ENCODE measurements around the gene MPRIP. TPM values are rescaled to one million over a fixed set of nuclear protein-coding genes. Genes with fewer than 3 reads are reported as not detected.

MPRIP gene
- total and polyA plus RNA-seq, 2 of the 13 experiments (the other 11 are each of a cell fraction or from before 2014, with no cell fraction given): 50.2 to 52.4 TPM

DNA sequence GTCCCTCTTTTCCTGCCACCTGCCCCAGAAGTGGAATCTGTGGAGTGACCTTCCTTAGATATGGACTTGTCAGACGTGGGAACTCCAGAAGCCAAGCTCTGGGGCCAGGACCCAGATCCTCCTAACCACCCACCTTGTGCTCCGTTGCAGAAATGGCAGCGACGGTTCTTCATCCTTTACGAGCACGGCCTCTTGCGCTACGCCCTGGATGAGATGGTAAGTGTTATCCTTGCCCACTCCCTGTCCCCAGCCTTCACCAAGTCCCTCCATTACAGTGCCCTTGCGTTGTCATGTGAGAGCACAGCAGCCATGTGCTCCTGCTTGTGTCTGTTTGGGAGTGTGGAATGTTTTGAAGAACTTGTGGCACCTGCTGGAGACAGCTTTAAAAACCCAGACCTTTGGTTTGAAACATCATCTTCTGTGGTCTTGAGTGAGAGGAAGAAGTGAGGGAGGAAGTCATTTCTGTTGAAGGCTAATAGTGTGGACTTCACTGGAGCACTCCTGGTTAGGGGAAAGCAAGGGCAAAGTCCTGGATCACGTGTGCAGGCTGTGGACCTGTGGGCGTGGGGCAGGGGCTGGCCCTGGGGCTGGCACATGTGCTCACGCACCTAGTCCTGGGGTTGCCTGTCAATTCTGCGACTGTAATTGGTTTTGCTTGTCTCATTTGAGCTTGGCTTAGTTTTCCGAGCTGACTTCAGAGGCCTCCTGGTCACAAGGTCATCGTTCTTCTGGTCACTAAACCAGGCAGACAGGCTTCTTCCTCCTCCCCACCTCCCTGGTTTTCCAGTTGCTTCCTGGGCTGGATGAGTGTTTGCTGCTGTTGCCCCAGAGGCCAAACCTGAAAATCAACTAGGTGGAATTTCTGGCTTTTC, 35.8 kb downstream of the MPRIP start (continued):
- TF ChIP-seq, protein P1, sequence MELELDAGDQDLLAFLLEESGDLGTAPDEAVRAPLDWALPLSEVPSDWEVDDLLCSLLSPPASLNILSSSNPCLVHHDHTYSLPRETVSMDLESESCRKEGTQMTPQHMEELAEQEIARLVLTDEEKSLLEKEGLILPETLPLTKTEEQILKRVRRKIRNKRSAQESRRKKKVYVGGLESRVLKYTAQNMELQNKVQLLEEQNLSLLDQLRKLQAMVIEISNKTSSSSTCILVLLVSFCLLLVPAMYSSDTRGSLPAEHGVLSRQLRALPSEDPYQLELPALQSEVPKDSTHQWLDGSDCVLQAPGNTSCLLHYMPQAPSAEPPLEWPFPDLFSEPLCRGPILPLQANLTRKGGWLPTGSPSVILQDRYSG (CRISPR knock-in tag; IDR thresholded peaks at IDR 0.05): no peak
- 0 out of 2 replicates have a peak, but pooled peaks have one; percentile 45 for TF ChIP-seq ZIK1 (CRISPR knock-in tag; IDR thresholded peaks at IDR 0.05; ENCODE audit: borderline replicate concordance, low read depth)
- TF ChIP-seq SMC3 (IDR thresholded peaks at IDR 0.05; ENCODE audit: low read length): no peak
- no peak for TF ChIP-seq MTF2 (CRISPR knock-in tag; IDR thresholded peaks at IDR 0.05; ENCODE audit: borderline replicate concordance)
- TF ChIP-seq ZNF333 (CRISPR knock-in tag; IDR thresholded peaks at IDR 0.05; ENCODE audit: borderline replicate concordance): 0 out of 2 replicates have a peak, but pooled peaks have one; percentile 18
- 0 out of 2 replicates have a peak, but pooled peaks have one; percentile 25 for TF ChIP-seq NAIF1 (CRISPR knock-in tag; IDR thresholded peaks at IDR 0.05; ENCODE audit: borderline replicate concordance)
- TF ChIP-seq SOX13 (IDR thresholded peaks at IDR 0.05): no peak
- peak in 1 of 2 experiments; percentile 47; a peak in 2 of 4 replicates for TF ChIP-seq SOX13 (CRISPR knock-in tag; conservative IDR thresholded peaks at IDR 0.05 in 1 of 2, IDR thresholded peaks at IDR 0.05 in 1 of 2)
- TF ChIP-seq ZNF292 (CRISPR knock-in tag; IDR thresholded peaks at IDR 0.05; ENCODE audit: borderline replicate concordance, low read depth): peak; percentile 82; the same call in 1 of the 2 replicates
- TF ChIP-seq, protein P2, sequence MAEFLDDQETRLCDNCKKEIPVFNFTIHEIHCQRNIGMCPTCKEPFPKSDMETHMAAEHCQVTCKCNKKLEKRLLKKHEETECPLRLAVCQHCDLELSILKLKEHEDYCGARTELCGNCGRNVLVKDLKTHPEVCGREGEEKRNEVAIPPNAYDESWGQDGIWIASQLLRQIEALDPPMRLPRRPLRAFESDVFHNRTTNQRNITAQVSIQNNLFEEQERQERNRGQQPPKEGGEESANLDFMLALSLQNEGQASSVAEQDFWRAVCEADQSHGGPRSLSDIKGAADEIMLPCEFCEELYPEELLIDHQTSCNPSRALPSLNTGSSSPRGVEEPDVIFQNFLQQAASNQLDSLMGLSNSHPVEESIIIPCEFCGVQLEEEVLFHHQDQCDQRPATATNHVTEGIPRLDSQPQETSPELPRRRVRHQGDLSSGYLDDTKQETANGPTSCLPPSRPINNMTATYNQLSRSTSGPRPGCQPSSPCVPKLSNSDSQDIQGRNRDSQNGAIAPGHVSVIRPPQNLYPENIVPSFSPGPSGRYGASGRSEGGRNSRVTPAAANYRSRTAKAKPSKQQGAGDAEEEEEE (CRISPR knock-in tag; IDR thresholded peaks at IDR 0.05; ENCODE audit: borderline replicate concordance): 0 out of 2 replicates have a peak, but pooled peaks have one; percentile 20
- peak; percentile 77 for TF ChIP-seq HDAC1 (CRISPR knock-in tag; IDR thresholded peaks at IDR 0.05)
- TF ChIP-seq REPIN1 (CRISPR knock-in tag; IDR thresholded peaks at IDR 0.05; ENCODE audit: borderline replicate concordance, low read depth): peak; percentile 64; the same call in 1 of the 2 replicates
- TF ChIP-seq, protein P3, sequence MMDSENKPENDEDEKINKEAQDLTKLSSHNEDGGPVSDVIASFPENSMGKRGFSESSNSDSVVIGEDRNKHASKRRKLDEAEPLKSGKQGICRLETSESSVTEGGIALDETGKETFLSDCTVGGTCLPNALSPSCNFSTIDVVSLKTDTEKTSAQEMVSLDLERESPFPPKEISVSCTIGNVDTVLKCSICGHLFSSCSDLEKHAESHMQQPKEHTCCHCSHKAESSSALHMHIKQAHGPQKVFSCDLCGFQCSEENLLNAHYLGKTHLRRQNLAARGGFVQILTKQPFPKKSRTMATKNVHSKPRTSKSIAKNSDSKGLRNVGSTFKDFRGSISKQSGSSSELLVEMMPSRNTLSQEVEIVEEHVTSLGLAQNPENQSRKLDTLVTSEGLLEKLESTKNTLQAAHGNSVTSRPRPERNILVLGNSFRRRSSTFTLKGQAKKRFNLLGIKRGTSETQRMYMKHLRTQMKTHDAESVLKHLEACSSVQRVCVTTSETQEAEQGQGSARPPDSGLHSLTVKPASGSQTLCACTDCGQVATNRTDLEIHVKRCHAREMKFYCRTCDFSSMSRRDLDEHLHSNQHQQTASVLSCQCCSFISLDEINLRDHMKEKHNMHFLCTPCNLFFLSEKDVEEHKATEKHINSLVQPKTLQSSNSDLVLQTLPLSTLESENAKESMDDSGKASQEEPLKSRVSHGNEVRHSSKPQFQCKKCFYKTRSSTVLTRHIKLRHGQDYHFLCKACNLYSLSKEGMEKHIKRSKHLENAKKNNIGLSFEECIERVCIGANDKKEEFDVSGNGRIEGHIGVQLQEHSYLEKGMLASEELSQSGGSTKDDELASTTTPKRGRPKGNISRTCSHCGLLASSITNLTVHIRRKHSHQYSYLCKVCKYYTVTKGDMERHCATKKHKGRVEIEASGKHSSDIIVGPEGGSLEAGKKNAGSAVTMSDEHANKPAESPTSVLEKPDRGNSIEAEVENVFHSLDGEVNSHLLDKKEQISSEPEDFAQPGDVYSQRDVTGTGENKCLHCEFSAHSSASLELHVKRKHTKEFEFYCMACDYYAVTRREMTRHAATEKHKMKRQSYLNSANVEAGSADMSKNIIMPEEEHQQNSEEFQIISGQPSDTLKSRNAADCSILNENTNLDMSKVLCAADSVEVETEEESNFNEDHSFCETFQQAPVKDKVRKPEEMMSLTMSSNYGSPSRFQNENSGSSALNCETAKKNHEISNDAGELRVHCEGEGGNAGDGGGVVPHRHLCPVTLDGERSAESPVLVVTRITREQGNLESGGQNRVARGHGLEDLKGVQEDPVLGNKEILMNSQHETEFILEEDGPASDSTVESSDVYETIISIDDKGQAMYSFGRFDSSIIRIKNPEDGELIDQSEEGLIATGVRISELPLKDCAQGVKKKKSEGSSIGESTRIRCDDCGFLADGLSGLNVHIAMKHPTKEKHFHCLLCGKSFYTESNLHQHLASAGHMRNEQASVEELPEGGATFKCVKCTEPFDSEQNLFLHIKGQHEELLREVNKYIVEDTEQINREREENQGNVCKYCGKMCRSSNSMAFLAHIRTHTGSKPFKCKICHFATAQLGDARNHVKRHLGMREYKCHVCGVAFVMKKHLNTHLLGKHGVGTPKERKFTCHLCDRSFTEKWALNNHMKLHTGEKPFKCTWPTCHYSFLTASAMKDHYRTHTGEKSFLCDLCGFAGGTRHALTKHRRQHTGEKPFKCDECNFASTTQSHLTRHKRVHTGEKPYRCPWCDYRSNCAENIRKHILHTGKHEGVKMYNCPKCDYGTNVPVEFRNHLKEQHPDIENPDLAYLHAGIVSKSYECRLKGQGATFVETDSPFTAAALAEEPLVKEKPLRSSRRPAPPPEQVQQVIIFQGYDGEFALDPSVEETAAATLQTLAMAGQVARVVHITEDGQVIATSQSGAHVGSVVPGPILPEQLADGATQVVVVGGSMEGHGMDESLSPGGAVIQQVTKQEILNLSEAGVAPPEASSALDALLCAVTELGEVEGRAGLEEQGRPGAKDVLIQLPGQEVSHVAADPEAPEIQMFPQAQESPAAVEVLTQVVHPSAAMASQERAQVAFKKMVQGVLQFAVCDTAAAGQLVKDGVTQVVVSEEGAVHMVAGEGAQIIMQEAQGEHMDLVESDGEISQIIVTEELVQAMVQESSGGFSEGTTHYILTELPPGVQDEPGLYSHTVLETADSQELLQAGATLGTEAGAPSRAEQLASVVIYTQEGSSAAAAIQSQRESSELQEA (CRISPR knock-in tag; IDR thresholded peaks at IDR 0.05; ENCODE audit: not compliant biosample characterization): no peak
- TF ChIP-seq MTA1 (CRISPR knock-in tag; IDR thresholded peaks at IDR 0.05; ENCODE audit: borderline replicate concordance): peak; percentile 80
- TF ChIP-seq, protein P4, sequence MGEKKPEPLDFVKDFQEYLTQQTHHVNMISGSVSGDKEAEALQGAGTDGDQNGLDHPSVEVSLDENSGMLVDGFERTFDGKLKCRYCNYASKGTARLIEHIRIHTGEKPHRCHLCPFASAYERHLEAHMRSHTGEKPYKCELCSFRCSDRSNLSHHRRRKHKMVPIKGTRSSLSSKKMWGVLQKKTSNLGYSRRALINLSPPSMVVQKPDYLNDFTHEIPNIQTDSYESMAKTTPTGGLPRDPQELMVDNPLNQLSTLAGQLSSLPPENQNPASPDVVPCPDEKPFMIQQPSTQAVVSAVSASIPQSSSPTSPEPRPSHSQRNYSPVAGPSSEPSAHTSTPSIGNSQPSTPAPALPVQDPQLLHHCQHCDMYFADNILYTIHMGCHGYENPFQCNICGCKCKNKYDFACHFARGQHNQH (CRISPR knock-in tag; IDR thresholded peaks at IDR 0.05): peak; percentile 95
